ENCODE measurements around the gene KLHL8.

Gene KLHL8

DNA sequence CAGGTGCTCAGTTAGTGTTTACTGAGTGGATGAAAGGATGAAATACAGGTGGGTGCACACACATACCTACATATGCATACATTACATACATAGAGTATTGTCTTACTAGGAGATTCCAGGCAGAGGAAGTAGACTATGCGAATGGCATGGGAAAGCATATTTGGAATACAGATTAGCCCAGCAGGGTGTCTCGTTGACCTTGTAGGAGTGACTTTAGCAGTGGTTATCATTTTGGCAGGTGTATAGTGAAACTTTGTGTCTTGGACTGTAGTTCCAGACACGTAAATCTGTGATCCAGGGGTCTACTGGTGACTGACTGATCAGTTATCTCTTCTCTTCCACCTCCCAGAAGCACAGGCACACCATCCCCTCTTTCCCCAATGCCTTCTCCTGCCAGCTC lies 86.3 kb downstream of the KLHL8 start:
- no peak for DNase-seq (ENCODE audit: low spot score)
- peaks cover 3% of the 10 kb centered on the region for H3K4me1 Mint-ChIP-seq (ENCODE audit: low read depth)
- H3K9me3 Mint-ChIP-seq, result no peaks in the 10 kb centered on the region
- no peak overlapping the region for H3K27ac Mint-ChIP-seq
- no peak overlapping the region for H3K4me3 Mint-ChIP-seq
- no peaks in the 10 kb centered on the region for H3K27me3 Mint-ChIP-seq (ENCODE audit: low read depth)
- H3K36me3 Mint-ChIP-seq (ENCODE audit: low read depth), result peaks cover 59% of the 10 kb centered on the region

- DNase-seq (ENCODE audit: low spot score), result no peak
- no peak overlapping the region for H3K4me3 Mint-ChIP-seq
- no peaks in the 10 kb centered on the region for H3K27me3 Mint-ChIP-seq (ENCODE audit: low read depth)
- no peak overlapping the region for H3K27ac Mint-ChIP-seq
- peaks cover 63% of the 10 kb centered on the region for H3K36me3 Mint-ChIP-seq (ENCODE audit: low read depth)
- H3K9me3 Mint-ChIP-seq, result no peaks in the 10 kb centered on the region
- peaks cover 3% of the 10 kb centered on the region for H3K4me1 Mint-ChIP-seq (ENCODE audit: low read depth)
These were observed 87.2 kb downstream of the KLHL8 start for GRCh38 chr4:87133183-87133582.

DNA sequence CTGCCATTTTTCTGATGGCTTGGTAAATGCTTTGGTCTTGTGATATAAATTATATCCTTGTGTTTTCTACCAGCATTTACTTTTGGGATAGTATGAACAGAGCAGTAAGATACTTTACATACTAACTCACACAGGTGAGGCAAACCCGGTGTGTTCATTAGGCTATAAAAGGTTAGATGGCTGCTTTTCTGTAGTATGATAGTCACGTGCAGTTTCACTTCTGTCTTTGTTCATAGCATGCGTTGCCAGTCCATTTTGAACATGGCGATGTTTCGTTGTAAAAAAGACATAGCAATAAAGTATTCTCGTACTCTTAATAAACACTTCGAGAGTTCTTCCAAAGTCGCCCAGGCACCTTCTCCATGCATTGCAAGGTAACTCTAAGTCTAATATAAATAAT lies 88.4 kb downstream of the KLHL8 start:
- Mint-ChIP-seq H3K4me3 (no peak overlapping the region), H3K36me3 (ENCODE audit: low read depth) (peaks cover 66% of the 10 kb centered on the region), H3K27me3 (ENCODE audit: low read depth) (no peaks in the 10 kb centered on the region), H3K27ac (no peak overlapping the region), H3K9me3 (no peaks in the 10 kb centered on the region), H3K4me1 (ENCODE audit: low read depth) (peaks cover 3% of the 10 kb centered on the region)
- no peak for DNase-seq (ENCODE audit: low spot score)

DNA sequence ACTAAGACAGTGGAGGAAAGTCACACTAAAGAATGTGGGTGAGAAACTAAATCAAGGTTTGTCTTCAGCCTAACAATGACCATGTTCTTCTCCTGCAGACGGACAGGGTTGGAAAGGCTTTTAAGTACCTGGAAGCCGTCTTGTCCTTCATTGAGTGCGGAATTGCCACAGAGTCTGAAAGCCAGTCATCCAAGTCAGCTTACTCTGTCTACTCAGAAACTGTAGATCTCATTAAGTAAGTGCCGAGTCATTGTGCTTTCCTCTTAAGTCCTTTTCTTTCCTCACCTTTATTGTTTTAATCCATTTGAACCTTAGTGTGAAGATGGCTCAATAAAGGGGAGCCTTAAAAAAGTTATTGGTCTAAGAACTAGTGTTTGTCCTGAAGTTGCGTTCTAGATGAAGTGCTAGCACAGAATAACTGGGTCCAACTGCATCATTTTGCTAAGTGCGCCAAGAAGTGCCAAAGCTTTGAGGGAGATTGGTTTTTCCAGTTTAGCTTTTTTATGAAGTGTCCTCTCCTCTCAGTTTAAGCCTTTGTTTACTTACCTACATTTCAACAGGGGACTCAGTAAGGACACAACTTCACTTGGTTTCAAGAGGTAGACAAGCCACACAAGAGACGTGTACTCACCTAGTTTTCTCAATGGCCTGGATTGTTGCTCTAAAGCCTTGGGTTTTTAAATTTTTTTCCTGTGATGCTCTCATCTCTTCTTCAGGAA lies 89.3 kb downstream of the KLHL8 start:
- H3K36me3 Mint-ChIP-seq (ENCODE audit: low read depth), result peaks cover 70% of the 10 kb centered on the region
- H3K27me3 Mint-ChIP-seq (ENCODE audit: low read depth), result no peaks in the 10 kb centered on the region
- H3K9me3 Mint-ChIP-seq, result no peaks in the 10 kb centered on the region
- no peak overlapping the region for H3K27ac Mint-ChIP-seq
- no peak for DNase-seq (ENCODE audit: low spot score)
- H3K4me3 Mint-ChIP-seq, result no peak overlapping the region
- peaks cover 3% of the 10 kb centered on the region for H3K4me1 Mint-ChIP-seq (ENCODE audit: low read depth)

DNA sequence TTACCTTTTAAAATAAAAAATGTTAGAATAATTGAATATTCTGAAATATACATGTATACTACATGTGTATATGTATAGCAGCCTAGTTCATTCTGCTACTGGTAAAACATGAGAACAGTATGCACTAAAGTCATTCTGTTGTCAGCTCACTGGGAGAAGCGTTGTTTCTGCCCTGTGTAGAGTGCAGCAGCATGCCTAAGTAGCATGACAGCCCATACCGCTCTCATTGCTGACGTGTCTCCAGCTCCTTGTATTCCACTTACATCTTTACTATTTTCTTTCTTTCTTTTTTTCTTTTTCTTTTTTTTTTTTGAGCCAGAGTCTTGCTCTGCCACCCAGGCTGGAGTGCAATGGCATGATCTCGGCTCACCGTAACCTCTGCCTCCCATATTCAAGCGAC lies 90.7 kb downstream of the KLHL8 start:
- peaks cover 3% of the 10 kb centered on the region for H3K4me1 Mint-ChIP-seq (ENCODE audit: low read depth)
- H3K9me3 Mint-ChIP-seq, result no peaks in the 10 kb centered on the region
- DNase-seq (ENCODE audit: low spot score), result no peak
- no peak overlapping the region for H3K27ac Mint-ChIP-seq
- peaks cover 72% of the 10 kb centered on the region for H3K36me3 Mint-ChIP-seq (ENCODE audit: low read depth)
- H3K27me3 Mint-ChIP-seq (ENCODE audit: low read depth), result no peaks in the 10 kb centered on the region
- no peak overlapping the region for H3K4me3 Mint-ChIP-seq

DNA sequence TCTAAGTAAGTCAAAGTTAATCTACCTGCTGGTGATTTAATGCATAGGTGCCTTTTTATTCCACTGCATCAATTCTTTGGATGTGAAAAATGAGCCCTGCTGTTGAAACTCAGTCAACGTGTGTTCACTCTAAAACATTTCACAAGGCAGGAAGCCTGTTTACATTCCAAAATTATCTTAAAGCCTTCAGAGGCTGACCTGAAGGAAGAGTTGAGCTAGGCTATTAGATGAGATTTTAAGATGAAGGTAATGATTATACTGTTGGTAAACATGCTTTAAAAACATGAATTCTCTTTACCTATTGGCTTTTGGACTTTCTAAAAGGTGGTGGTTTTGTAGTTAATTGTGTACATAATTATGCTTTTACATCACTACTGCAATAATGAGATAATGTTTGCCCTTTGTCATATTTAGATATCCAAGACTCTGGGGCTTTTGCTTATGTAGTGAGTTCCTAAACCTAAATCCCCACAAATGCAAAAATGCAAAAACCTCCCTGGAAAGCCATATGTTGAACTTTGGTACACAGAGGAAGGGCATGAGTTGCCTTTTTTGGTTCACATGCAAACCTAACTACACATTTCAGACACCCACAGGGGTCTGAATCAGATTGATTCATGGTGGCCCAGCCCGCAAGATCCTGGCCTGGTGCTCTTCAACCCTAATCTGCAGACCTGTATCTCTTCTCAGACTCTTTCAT lies 92.3 kb downstream of the KLHL8 start:
- no peaks in the 10 kb centered on the region for H3K9me3 Mint-ChIP-seq
- H3K27me3 Mint-ChIP-seq (ENCODE audit: low read depth), result no peaks in the 10 kb centered on the region
- no peaks in the 10 kb centered on the region for H3K4me1 Mint-ChIP-seq (ENCODE audit: low read depth)
- no peak overlapping the region for H3K4me3 Mint-ChIP-seq
- no peak overlapping the region for H3K27ac Mint-ChIP-seq
- no peak for DNase-seq (ENCODE audit: low spot score)
- peaks cover 62% of the 10 kb centered on the region for H3K36me3 Mint-ChIP-seq (ENCODE audit: low read depth)

DNA sequence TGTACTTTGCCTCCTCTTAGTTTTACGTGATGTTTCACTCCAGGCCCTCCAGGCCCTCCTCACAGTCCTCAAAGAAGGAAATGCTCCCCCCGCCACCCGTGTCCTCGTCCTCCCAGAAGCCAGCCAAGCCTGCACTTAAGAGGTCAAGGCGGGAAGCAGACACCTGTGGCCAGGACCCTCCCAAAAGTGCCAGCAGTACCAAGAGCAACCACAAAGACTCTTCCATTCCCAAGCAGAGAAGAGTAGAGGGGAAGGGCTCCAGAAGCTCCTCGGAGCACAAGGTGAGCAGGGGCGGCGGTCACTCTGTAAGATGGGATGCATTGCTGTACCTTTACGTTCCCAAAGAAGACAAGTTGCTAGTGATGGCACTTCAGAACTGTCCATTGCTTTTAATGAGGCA lies 94.4 kb downstream of the KLHL8 start:
- no peaks in the 10 kb centered on the region for H3K9me3 Mint-ChIP-seq
- no peak for DNase-seq (ENCODE audit: low spot score)
- no peaks in the 10 kb centered on the region for H3K4me1 Mint-ChIP-seq (ENCODE audit: low read depth)
- H3K27me3 Mint-ChIP-seq (ENCODE audit: low read depth), result no peaks in the 10 kb centered on the region
- H3K36me3 Mint-ChIP-seq (ENCODE audit: low read depth), result peaks cover 44% of the 10 kb centered on the region
- H3K27ac Mint-ChIP-seq, result no peak overlapping the region
- H3K4me3 Mint-ChIP-seq, result no peak overlapping the region

DNA sequence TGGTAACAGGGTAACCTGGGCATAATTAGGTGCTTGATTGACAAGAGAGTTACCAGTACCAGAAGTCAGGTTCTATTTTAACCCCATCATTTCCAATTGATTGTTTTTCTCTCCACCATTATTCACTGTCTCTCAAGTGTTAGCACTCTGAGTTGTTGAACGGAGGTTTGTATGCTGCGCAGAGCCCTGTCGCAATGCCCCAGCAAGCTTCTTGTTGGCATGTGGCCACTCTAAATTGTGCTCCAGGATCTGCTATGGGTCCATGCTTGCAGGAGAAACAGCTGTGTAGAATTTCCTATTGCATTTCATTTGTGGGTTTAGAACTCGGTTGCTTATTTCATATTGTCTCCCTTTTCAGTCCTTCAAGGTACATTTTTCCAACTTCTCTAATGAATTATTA lies 98.2 kb downstream of the KLHL8 start:
- Mint-ChIP-seq H3K36me3 (ENCODE audit: low read depth) (peaks cover 37% of the 10 kb centered on the region), H3K4me3 (no peak overlapping the region), H3K9me3 (no peaks in the 10 kb centered on the region), H3K27me3 (ENCODE audit: low read depth) (no peaks in the 10 kb centered on the region), H3K4me1 (ENCODE audit: low read depth) (peaks cover 7% of the 10 kb centered on the region), H3K27ac (no peak overlapping the region)
- DNase-seq (ENCODE audit: low spot score), result no peak

- Mint-ChIP-seq H3K9me3 (no peaks in the 10 kb centered on the region), H3K4me1 (ENCODE audit: low read depth) (peaks cover 7% of the 10 kb centered on the region), H3K27ac (no peak overlapping the region), H3K4me3 (no peak overlapping the region), H3K27me3 (ENCODE audit: low read depth) (no peaks in the 10 kb centered on the region), H3K36me3 (ENCODE audit: low read depth) (peaks cover 40% of the 10 kb centered on the region)
- DNase-seq (ENCODE audit: low spot score), result no peak
These were observed 98.9 kb downstream of the KLHL8 start for GRCh38 chr4:87121341-87122065.

DNA sequence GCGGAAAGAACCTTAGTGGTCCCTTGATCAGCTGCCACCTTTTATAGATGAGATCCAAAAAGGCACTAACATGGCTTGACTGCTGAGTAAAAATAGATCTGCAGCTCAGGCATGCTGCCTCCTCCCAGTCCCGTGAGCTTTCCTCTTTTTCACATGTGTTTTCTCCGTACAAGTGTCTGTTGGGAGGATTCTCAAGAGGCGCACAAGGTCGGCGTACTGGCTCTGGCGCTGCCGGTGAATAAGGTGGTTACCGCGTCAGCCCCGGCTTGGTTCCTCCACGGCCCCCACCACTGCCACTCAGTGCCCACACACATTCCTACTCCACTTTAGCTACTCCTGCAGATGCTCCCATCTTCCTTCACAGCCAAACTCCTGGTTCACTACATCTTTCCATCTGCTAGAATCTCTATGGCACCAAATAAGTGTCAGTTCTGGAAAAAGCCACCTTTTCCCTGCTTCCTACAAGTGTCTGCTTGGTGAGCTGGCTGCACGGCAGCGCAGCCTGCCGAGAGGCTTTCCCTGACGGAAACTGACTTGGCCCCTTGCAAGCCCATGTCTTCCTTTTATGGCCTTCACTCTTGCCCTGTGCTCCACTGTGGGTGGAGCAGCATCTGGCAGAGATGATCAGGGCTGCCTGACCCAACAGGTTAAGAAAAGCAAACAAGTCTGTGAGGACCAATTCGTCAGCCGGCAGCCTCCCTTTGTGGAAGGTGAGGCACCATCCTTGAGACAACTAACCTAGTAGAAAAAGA lies 99.8 kb downstream of the KLHL8 start:
- peaks cover 40% of the 10 kb centered on the region for H3K36me3 Mint-ChIP-seq (ENCODE audit: low read depth)
- H3K27me3 Mint-ChIP-seq (ENCODE audit: low read depth), result no peaks in the 10 kb centered on the region
- DNase-seq (ENCODE audit: low spot score), result no peak
- H3K4me1 Mint-ChIP-seq (ENCODE audit: low read depth), result peaks cover 7% of the 10 kb centered on the region
- H3K9me3 Mint-ChIP-seq, result no peaks in the 10 kb centered on the region
- H3K27ac Mint-ChIP-seq, result no peak overlapping the region
- H3K4me3 Mint-ChIP-seq, result no peak overlapping the region

GRCh38 chr4:87120010-87120409 lies 100.4 kb downstream of the KLHL8 start:
- Mint-ChIP-seq H3K36me3 (ENCODE audit: low read depth) (peaks cover 35% of the 10 kb centered on the region), H3K27ac (no peak overlapping the region)

DNA sequence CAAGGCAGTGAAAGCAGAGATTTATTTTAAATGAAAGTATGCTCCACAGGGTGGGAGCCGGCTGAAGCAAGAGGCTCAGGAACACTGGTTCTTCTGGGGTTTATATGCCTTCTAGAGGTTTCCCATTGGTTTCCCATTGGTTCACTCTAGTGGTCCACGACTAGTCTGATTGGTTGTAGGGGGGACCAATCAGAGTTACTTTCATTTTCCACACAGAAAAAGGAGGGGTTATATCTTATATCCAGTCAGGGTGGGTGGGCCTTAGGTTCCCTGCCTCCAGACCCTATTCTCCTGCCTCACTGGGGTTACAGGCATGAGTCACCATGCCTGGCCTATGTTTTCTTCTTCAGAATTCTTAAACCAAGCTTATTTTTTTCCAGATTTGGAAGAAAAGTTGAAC lies 101.6 kb downstream of the KLHL8 start:
- DNase-seq (ENCODE audit: low spot score), result no peak
- Mint-ChIP-seq H3K27me3 (ENCODE audit: low read depth) (no peaks in the 10 kb centered on the region), H3K4me1 (ENCODE audit: low read depth) (peaks cover 7% of the 10 kb centered on the region), H3K4me3 (no peak overlapping the region), H3K36me3 (ENCODE audit: low read depth) (peaks cover 36% of the 10 kb centered on the region), H3K27ac (no peak overlapping the region), H3K9me3 (no peaks in the 10 kb centered on the region)

More at GRCh38 chr4:87120010-87120409, 100.4 kb downstream of the KLHL8 start:
- Mint-ChIP-seq H3K4me3 (no peak overlapping the region), H3K4me1 (ENCODE audit: low read depth) (peaks cover 7% of the 10 kb centered on the region), H3K9me3 (no peaks in the 10 kb centered on the region), H3K27me3 (ENCODE audit: low read depth) (no peaks in the 10 kb centered on the region)
- no peak for DNase-seq (ENCODE audit: low spot score)

GRCh38 chr4:87118421-87118820 lies 102.0 kb downstream of the KLHL8 start:
- Mint-ChIP-seq H3K9me3 (no peaks in the 10 kb centered on the region), H3K27ac (no peak overlapping the region), H3K36me3 (ENCODE audit: low read depth) (peaks cover 35% of the 10 kb centered on the region), H3K27me3 (ENCODE audit: low read depth) (no peaks in the 10 kb centered on the region), H3K4me1 (ENCODE audit: low read depth) (peaks cover 7% of the 10 kb centered on the region), H3K4me3 (no peak overlapping the region)
- DNase-seq (ENCODE audit: low spot score), result no peak

DNA sequence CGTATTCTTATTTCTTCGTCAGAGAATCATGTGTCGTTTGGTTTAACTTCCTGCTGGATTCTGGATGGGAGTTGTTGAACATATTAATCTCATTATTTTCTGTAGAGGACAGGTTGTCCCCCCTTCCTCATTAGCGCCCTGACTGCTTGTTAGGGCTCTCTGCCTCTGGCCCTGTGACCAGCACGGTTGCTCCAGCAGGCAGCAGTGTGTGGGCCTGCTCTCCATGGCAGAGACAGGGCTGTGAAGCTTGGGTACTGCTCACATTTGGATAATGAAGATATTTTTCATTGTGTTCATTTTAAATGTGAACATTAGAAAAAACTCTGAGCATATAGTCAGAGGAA lies 102.7 kb downstream of the KLHL8 start:
- no peak overlapping the region for H3K27ac Mint-ChIP-seq
- H3K27me3 Mint-ChIP-seq (ENCODE audit: low read depth), result no peaks in the 10 kb centered on the region
- H3K4me3 Mint-ChIP-seq, result no peak overlapping the region
- no peaks in the 10 kb centered on the region for H3K9me3 Mint-ChIP-seq
- DNase-seq (ENCODE audit: low spot score), result no peak
- peaks cover 7% of the 10 kb centered on the region for H3K4me1 Mint-ChIP-seq (ENCODE audit: low read depth)
- peaks cover 34% of the 10 kb centered on the region for H3K36me3 Mint-ChIP-seq (ENCODE audit: low read depth)
